GM12878 (cell line): ENCODE results near the gene OR2T27.
A peak's percentile ranks its signal among the peaks of the same experiment; 100 is the strongest.

ENCODE experiments used
- CHD2 ChIP-seq: IDR thresholded peaks from 2 replicates; pipeline ENCODE4 v1.6.1; 2011; ENCODE audit warnings: low read depth, low read length, improper control_type of control experiment, borderline replicate concordance
- ESRRA ChIP-seq: IDR thresholded peaks from 2 replicates; pipeline ENCODE4 v1.6.1; 2012; ENCODE audit warnings: mild to moderate bottlenecking, low read length, improper control_type of control experiment
- MEF2A ChIP-seq: IDR thresholded peaks from 2 replicates; pipeline ENCODE4 v1.6.1; 2011; ENCODE audit warnings: low read depth, mild to moderate bottlenecking, low read length, moderate library complexity; ENCODE audit not compliant: insufficient read depth
- POLR2AphosphoS5 ChIP-seq: IDR thresholded peaks from 2 replicates; pipeline ENCODE4 v1.6.1; 2011; ENCODE audit warnings: mild to moderate bottlenecking, low read length, inconsistent platforms
- RBBP5 ChIP-seq: fragments of 200-600 bp; sonication (generic); conservative IDR thresholded peaks from 2 replicates; pipeline ENCODE4 v1.6.1; 2016
- SMARCA5 ChIP-seq: fragments of 450-650 bp; IDR thresholded peaks from 2 replicates; pipeline ENCODE4 v1.6.1; 2017; ENCODE audit warnings: mild to moderate bottlenecking
- SRF ChIP-seq, 2 experiments: IDR thresholded peaks; 2 replicates each; pipeline ENCODE4 v1.6.1; 2011; ENCODE audit warnings: low read depth in 2 of 2, low read length in 2 of 2, mild to moderate bottlenecking in 1 of 2, moderate library complexity in 1 of 2
- TF ChIP-seq, protein P1 (sequence below): fragments of 450-650 bp; conservative IDR thresholded peaks from 2 replicates; pipeline ENCODE4 v1.6.1; 2017; ENCODE audit warnings: mild to moderate bottlenecking, moderate library complexity
- TF ChIP-seq, protein P2 (sequence below): IDR thresholded peaks from 2 replicates; pipeline ENCODE4 v1.6.1; 2012; ENCODE audit warnings: mild to moderate bottlenecking, low read depth, low read length
- TF ChIP-seq, protein P3 (sequence below), 3 experiments: IDR thresholded peaks in 2 of 3; conservative IDR thresholded peaks in 1 of 3; 2 replicates each; pipeline ENCODE4 v1.5.1; 2011; ENCODE audit warnings: low read depth in 3 of 3, low read length in 3 of 3, mild to moderate bottlenecking in 3 of 3, control low read depth in 2 of 3, moderate library complexity in 2 of 3, inconsistent platforms in 1 of 3, mixed read lengths in 1 of 3; ENCODE audit not compliant: control insufficient read depth in 2 of 3, insufficient read depth in 1 of 3; ENCODE audit errors: extremely low read depth in 1 of 3

DNA sequence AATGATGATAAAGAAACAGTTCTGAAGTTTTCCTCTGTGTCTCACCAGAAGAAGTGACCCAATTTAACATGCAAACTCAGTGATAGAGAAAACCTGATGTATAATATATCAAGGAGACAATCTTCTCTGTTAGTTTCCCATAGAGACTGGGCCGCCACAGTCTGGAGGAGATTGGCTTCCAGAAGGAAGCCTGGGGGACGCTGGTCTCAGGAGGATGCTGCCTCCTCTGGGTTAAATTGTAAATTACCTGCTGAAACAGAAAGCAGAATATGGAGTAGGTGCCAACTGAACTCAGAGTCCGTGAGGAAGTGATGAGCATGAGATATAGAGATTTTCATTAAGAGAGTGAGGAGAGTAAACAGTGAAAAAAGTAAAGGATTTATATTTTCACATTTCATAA lies 31.5 kb upstream of the OR2T27 start:
- TF ChIP-seq, protein P1, sequence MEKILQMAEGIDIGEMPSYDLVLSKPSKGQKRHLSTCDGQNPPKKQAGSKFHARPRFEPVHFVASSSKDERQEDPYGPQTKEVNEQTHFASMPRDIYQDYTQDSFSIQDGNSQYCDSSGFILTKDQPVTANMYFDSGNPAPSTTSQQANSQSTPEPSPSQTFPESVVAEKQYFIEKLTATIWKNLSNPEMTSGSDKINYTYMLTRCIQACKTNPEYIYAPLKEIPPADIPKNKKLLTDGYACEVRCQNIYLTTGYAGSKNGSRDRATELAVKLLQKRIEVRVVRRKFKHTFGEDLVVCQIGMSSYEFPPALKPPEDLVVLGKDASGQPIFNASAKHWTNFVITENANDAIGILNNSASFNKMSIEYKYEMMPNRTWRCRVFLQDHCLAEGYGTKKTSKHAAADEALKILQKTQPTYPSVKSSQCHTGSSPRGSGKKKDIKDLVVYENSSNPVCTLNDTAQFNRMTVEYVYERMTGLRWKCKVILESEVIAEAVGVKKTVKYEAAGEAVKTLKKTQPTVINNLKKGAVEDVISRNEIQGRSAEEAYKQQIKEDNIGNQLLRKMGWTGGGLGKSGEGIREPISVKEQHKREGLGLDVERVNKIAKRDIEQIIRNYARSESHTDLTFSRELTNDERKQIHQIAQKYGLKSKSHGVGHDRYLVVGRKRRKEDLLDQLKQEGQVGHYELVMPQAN = no peak
- TF ChIP-seq SRF (IDR thresholded peaks at IDR 0.05; ENCODE audit: low read depth in 2 of 2, low read length in 2 of 2) (no peak), POLR2AphosphoS5 (no peak), MEF2A (peak; percentile 54; the same call in 1 of the 2 replicates), CHD2 (0 out of 2 replicates have a peak, but pooled peaks have one; percentile 16), SMARCA5 (0 out of 2 replicates have a peak, but pooled peaks have one; percentile 11), RBBP5 (no peak), ESRRA (no peak)
- TF ChIP-seq, protein P2, sequence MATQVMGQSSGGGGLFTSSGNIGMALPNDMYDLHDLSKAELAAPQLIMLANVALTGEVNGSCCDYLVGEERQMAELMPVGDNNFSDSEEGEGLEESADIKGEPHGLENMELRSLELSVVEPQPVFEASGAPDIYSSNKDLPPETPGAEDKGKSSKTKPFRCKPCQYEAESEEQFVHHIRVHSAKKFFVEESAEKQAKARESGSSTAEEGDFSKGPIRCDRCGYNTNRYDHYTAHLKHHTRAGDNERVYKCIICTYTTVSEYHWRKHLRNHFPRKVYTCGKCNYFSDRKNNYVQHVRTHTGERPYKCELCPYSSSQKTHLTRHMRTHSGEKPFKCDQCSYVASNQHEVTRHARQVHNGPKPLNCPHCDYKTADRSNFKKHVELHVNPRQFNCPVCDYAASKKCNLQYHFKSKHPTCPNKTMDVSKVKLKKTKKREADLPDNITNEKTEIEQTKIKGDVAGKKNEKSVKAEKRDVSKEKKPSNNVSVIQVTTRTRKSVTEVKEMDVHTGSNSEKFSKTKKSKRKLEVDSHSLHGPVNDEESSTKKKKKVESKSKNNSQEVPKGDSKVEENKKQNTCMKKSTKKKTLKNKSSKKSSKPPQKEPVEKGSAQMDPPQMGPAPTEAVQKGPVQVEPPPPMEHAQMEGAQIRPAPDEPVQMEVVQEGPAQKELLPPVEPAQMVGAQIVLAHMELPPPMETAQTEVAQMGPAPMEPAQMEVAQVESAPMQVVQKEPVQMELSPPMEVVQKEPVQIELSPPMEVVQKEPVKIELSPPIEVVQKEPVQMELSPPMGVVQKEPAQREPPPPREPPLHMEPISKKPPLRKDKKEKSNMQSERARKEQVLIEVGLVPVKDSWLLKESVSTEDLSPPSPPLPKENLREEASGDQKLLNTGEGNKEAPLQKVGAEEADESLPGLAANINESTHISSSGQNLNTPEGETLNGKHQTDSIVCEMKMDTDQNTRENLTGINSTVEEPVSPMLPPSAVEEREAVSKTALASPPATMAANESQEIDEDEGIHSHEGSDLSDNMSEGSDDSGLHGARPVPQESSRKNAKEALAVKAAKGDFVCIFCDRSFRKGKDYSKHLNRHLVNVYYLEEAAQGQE = no peak
- TF ChIP-seq, protein P3, sequence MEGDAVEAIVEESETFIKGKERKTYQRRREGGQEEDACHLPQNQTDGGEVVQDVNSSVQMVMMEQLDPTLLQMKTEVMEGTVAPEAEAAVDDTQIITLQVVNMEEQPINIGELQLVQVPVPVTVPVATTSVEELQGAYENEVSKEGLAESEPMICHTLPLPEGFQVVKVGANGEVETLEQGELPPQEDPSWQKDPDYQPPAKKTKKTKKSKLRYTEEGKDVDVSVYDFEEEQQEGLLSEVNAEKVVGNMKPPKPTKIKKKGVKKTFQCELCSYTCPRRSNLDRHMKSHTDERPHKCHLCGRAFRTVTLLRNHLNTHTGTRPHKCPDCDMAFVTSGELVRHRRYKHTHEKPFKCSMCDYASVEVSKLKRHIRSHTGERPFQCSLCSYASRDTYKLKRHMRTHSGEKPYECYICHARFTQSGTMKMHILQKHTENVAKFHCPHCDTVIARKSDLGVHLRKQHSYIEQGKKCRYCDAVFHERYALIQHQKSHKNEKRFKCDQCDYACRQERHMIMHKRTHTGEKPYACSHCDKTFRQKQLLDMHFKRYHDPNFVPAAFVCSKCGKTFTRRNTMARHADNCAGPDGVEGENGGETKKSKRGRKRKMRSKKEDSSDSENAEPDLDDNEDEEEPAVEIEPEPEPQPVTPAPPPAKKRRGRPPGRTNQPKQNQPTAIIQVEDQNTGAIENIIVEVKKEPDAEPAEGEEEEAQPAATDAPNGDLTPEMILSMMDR (IDR thresholded peaks at IDR 0.05 in 2 of 3, conservative IDR thresholded peaks at IDR 0.05 in 1 of 3; ENCODE audit: control insufficient read depth in 2 of 3, extremely low read depth in 1 of 3, insufficient read depth in 1 of 3, low read depth in 3 of 3, low read length in 3 of 3) = peak; percentile 45 to 70 (median 70); a peak in 5 of 6 replicates
